Fibroblast of villous mesenchyme (primary cell): Measurements from ENCODE around the gene CD244. TPM values are rescaled to one million over a fixed set of nuclear protein-coding genes. Genes with fewer than 3 reads are reported as not detected.
A peak's percentile ranks its signal among the peaks of the same experiment; 100 is the strongest.

ENCODE experiments used
- DNase-seq: peaks from one replicate; pipeline ENCODE4 v3.0.0-alpha.2; 2010; ENCODE audit warnings: low read depth
- H3K4me3 ChIP-seq: 2 replicates; pipeline ENCODE4 v1.5.1; 2011; ENCODE audit warnings: low read depth, mild to moderate bottlenecking, low read length
- CTCF ChIP-seq: IDR thresholded peaks from 2 replicates; pipeline ENCODE4 v1.5.1; 2012; ENCODE audit warnings: low read depth, mild to moderate bottlenecking, low read length; ENCODE audit not compliant: insufficient read depth
- total RNA-seq: library from RNA; depleted of rRNA; stranded (reverse); fragments of >200 nt; gene quantifications from 2 replicates; pipeline ENCODE4 v1.2.3, GENCODE V29; 2012

CD244 gene
- total RNA-seq, 1 donor = not detected

GRCh38 chr1:160826546-160826945, 36.1 kb downstream of the CD244 start:
- H3K4me3 ChIP-seq = no peak overlapping the region
- no peak for DNase-seq
- TF ChIP-seq CTCF = no peak

- DNase-seq = no peak
- H3K4me3 ChIP-seq = no peak overlapping the region
- no peak for TF ChIP-seq CTCF
These were observed 39.4 kb downstream of the CD244 start for GRCh38 chr1:160823296-160823695.

GRCh38 chr1:160821627-160822026, 41.1 kb downstream of the CD244 start:
- DNase-seq = no peak
- H3K4me3 ChIP-seq = no peak overlapping the region
- peak; percentile 20 for TF ChIP-seq CTCF

GRCh38 chr1:160819186-160819585, 43.5 kb downstream of the CD244 start:
- no peak overlapping the region for H3K4me3 ChIP-seq
- no peak for DNase-seq
- no peak for TF ChIP-seq CTCF

GRCh38 chr1:160818207-160818937, 44.3 kb downstream of the CD244 start:
- TF ChIP-seq CTCF = no peak
- H3K4me3 ChIP-seq = no peak overlapping the region
- DNase-seq = no peak

GRCh38 chr1:160814856-160815255, 47.8 kb downstream of the CD244 start:
- no peak for DNase-seq
- no peak for TF ChIP-seq CTCF
- no peak overlapping the region for H3K4me3 ChIP-seq

- DNase-seq = no peak
These were observed 48.4 kb downstream of the CD244 start for GRCh38 chr1:160814316-160814715.

More at GRCh38 chr1:160814316-160814715, 48.4 kb downstream of the CD244 start:
- H3K4me3 ChIP-seq = no peak overlapping the region
- no peak for TF ChIP-seq CTCF
